NCI-H1105 (cell line): Measurements from ENCODE around the gene GATAD2B.
"Not testable (repeated sequence)": the region's sequence is repeated elsewhere in the genome, so short reads cannot be mapped to it uniquely, and the experiment has no call there.

Experiments
- DNase-seq: peaks from one replicate; lab custom pipeline; 2025; lab: John Stamatoyannopoulos, UW

The GATAD2B gene

DNA sequence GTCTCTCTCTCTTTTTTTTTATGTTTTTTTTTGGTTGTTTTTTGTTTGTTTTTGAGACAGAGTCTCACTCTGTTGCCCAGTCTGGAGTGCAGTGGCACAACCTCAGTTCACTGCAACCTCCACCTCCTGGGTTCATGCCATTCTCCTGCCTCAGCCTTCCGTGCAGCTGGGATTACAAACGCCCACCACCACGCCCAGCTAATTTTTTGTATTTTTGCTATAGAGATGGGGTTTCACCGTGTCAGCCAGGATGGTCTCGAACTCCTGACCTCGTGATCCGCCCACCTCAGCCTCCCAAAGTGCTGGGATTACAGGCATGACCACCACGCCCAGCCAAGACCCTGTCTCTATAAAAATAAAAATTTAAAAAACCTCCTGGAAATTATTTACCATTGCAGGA, 88.8 kb downstream of the GATAD2B start:
- not testable (repeated sequence) for DNase-seq

DNA sequence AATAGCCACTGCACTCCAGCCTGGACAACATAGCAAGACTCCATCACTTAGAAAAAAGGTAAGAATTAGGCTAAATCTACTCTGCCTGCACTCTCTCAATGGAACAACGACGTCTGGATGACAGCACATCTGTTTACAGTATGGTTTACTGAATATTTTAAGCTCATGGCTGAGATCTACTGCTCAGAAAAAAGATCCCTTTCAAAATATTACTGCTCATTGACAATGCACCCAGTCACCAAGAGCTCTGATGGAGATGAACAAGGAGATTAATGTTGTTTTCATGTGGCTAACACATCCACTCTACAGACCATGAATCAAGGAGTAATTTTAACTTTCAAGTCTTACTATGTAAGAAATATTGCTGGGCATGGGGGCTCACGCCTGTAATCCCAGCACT, 89.6 kb downstream of the GATAD2B start:
- no peak for DNase-seq

- DNase-seq, result no peak
Observed at GRCh38 chr1:153832293-153832692, 90.5 kb downstream of the GATAD2B start.

DNA sequence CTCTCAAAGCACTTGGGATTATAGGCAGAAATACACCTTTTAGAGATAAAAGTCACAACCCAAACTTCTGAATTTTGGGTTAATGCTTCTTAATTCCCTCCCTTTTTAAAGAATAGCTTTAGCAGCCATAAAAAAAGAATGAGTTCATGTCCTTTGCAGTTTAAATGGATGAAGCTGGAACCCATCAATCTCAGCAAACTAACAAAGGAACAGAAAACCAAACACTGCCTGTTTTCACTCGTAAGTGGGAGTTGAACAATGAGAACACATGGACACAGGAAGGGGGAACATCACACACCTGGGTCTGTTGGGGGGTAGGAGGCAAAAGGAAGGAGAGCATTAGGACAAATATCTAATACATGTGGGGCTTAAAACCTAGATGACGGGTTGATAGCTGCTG, 91.7 kb downstream of the GATAD2B start:
- no peak for DNase-seq

GRCh38 chr1:153827168-153827964, 95.4 kb downstream of the GATAD2B start:
- no peak for DNase-seq

GRCh38 chr1:153818876-153819275, 103.9 kb downstream of the GATAD2B start:
- DNase-seq, result no peak

- DNase-seq, result no peak
Observed at GRCh38 chr1:153816283-153816889, 106.4 kb downstream of the GATAD2B start.

DNA sequence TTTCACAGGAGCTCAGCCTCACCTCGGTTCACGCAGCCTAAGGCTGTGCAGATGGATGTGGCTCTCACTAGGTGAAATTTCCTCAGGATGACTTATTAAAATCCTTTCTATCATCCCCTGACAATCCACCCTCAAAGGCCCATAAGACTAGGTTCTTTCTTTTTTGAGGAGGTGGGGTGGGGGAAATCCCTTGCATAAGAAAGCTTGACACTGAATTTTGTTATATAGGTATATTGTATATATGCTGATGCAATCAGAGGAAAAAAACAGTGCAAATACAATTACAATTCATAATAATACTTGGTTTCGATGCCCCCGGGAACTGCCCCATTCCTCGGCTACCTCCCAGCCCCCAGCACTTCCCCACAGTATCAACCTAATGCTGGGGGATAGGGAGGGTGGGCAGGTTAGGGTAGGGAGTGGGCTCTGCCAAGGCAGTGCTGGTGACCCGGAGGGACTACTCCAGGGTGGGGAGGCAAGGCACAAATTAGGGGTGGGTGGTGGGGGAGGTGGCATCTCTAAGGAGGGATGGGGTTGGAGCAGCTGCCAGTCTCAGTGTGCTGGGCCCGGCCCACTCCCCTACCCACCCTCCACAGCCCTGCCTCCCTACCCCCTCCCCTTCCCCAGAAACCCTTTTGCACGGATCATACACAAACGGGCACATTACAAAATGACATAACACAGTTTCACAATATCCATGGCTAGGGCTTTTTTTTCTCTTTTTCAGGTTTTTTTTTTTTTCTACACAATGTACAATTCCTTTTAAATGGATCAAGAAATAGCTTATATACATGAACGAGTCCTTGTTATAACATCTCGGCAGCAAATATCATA, 116.7 kb downstream of the GATAD2B start:
- no peak for DNase-seq

DNA sequence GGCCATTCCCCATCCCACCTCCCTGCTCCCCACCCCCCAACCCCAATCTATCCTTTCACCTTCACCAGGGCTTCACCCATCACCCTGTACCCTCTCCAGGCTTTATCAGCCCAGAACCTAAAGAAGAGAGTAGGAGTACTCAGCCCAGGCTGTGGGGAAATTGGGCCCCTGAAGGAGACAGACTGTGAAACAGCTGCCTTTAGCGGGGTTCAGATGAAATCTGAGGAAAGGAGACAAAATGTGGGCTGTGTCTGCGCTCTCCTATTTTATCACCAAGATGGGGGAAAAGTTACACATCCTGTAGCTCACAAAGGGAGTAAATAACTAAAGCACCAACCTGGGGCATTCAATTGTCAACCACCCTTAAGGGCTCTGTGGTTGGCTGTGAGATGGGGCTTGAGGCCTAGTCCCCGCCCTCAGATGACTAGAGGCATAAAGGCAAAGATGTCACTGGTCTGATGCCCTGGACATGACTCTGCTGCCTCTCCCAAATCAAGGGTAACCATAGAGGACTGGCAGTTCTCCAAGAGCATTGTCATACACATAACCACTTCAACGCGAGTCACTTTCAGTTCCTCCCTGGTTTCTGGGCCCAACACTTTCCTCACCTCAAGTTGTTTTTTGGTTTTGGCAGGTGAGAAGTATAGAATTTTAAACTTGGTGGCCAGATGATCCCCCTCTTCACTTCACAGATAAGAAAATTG, 117.6 kb downstream of the GATAD2B start:
- no peak for DNase-seq

- no peak for DNase-seq
Observed at GRCh38 chr1:153804112-153804511, 118.7 kb downstream of the GATAD2B start.

DNA sequence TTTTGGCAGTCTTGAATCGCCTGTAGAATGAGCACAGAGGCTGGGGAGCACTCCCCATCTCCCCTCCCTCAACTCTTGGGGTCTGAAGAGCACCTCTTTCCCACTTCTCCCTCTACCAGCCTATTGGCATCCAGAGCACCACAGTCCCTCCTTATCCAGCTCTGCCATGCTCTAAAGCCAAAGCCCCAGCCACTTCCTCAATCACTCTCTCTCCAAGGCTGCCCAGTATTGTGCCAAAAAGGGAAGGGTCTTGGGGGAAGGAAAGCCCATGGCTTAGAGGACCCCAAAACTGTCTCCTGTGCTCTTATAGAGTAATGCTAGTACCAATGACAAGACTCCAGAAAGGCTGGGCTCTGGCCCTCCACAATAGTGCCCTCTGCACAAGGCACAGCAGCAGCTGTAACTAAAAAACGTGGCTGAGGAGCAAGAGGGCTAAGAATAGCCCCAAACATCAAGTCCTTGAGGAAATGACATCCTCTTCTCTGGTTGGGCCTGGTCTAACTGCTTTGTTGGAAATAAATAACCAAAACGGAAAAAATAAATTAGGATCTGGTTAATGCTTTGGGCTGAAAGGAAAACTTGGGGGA, 119.2 kb downstream of the GATAD2B start:
- DNase-seq, result no peak

- peak; percentile 26 for DNase-seq
Observed at GRCh38 chr1:153801786-153802697, 120.7 kb downstream of the GATAD2B start.

DNA sequence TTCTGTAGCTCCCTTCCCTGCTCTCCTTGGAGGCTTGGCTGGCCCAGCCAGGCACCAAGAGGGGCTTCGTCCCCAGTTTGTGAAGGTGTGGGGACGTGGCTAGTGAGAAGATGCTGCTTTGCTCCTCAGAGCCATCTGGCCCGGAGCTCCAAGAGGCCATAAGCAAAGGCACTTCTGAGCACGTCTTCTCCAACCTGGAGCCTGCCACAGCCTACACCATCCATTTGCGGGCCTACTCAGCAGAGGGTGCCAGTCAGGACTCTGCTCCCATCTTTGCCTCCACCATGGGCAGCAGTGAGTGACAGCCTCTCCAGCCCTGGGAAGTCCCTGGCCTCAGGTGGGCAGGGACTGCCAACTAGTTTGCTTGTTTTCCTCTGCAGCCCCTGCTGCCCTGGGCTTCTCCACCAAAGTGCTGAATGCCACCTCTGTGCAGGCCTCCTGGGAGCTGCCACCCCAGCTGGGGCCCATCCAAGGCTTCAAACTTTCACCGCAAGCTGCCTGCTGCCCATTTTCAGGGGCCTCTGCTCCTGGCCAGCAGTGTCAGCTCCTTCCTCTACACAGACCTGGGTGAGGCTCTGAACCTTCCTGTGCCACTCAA, 121.6 kb downstream of the GATAD2B start:
- DNase-seq, result no peak

DNA sequence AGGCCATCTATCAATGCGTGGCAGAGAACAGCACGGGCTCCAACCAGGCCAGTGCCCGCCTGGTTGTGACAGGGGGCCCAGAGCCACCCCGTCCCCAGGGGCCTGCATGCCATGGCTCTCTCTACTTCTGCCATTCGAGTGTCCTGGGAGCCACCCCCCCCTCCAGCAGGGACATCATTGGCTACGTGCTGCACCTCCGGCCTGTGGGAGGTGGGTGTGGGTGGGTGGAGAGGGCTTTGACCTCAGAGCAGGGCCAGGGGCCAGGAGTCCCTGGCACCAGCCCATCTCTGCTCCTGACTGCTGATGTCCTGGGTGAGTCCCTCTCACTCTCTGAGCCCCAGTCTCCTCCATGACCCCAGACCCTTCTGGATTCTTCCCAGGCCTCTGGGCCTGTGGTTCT, 122.3 kb downstream of the GATAD2B start:
- DNase-seq, result no peak

GRCh38 chr1:153799566-153800465, 123.0 kb downstream of the GATAD2B start:
- DNase-seq, result no peak

DNA sequence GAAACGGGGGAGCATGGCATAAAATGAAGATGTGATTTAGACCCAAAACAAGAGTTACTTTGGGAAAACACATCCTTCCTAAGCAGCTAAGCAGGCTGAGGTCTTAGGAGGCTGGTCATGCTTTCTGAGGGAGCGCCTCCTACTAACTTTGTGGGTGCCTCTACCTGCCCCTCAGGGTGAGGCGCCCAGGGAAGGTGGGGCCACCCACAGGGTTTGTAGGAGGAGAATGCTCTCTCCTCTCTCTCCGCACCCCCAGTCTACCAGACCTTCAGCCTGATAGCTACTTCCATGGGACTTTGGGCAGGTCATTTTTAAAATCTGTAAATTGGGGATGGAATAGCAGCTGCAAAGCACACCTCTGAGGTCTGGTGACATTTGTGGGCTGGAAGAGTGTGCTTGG, 123.8 kb downstream of the GATAD2B start:
- DNase-seq, result no peak

DNA sequence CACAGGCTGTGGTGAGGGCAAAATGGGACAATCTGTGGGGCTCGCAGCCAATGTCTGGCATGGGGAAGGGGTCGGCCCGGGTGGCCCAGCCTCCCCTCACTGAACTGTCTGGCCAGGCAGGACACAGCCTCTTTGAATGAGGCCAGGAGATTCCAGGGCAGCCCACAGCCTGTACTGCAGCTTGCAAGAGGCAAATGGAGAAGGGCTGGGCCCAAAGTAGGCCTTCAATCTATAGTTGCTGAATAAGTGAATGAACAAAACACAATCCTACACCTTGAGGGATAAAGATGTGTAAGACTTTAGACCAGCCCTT, 124.3 kb downstream of the GATAD2B start:
- DNase-seq, result no peak

- peak; percentile 65 for DNase-seq
Observed at GRCh38 chr1:153796786-153797659, 125.7 kb downstream of the GATAD2B start.
